Upper lobe of left lung (tissue), 6 donors: ENCODE measurements around the gene RMDN2. TPM values are rescaled to one million over a fixed set of nuclear protein-coding genes. Genes with fewer than 3 reads are reported as not detected.
A peak's percentile ranks its signal among the peaks of the same experiment; 100 is the strongest.

ENCODE experiments used
- ATAC-seq, 2 donors: fragments of 200-7000 bp; cut with Tn5 transposase; one replicate each; pipeline ENCODE4 v1.9.1; 2022; ENCODE audit warnings: mild to moderate bottlenecking in 2 of 2, moderate library complexity in 2 of 2; ENCODE audit not compliant: low FRiP score in 2 of 2
- DNase-seq, 2 donors: peaks; one replicate each; pipeline ENCODE4 v3.0.0-alpha.2; 2019 to 2020
- H3K27ac ChIP-seq, 4 donors: fragments of 200-600 bp; sonication (generic); one replicate each; pipeline ENCODE4 v1.5.1; 2016 to 2019
- H3K27me3 ChIP-seq, 4 donors: fragments of 200-600 bp; sonication (generic); one replicate each; pipeline ENCODE4 v1.5.1; 2017 to 2019
- H3K36me3 ChIP-seq, 4 donors: fragments of 200-600 bp; sonication (generic); one replicate each; pipeline ENCODE4 v1.5.1; 2016 to 2019
- H3K4me1 ChIP-seq, 4 donors: fragments of 200-600 bp; sonication (generic); one replicate each; pipeline ENCODE4 v1.5.1; 2018 to 2019
- H3K4me3 ChIP-seq, 4 donors: fragments of 200-600 bp; sonication (generic); one replicate each; pipeline ENCODE4 v1.5.1; 2017 to 2019; ENCODE audit warnings: mild to moderate bottlenecking in 2 of 4, moderate library complexity in 1 of 4
- H3K9me3 ChIP-seq, 4 donors: fragments of 200-600 bp; sonication (generic); one replicate each; pipeline ENCODE4 v1.5.1; 2018 to 2019
- CTCF ChIP-seq, 6 experiments: fragments of 450-650 bp in 4 of 6; fragments of 200-600 bp in 2 of 6; sonication (generic) in 2 of 6; IDR thresholded peaks; one replicate each; pipeline ENCODE4 v1.5.1; 2016 to 2019; ENCODE audit warnings: antibody characterized with exemption in 6 of 6
- EP300 ChIP-seq, 4 donors: sonication (generic); formaldehyde crosslinking; IDR thresholded peaks; one replicate each; pipeline ENCODE4 v1.5.1; 2017; ENCODE audit warnings: antibody characterized with exemption in 4 of 4, control low read depth in 2 of 4
- POLR2A ChIP-seq, 4 donors: fragments of 450-650 bp; IDR thresholded peaks; one replicate each; pipeline ENCODE4 v1.5.1; 2016 to 2017; ENCODE audit warnings: antibody characterized with exemption in 4 of 4, mild to moderate bottlenecking in 2 of 4
- POLR2AphosphoS5 ChIP-seq, 2 donors: sonication (generic); formaldehyde crosslinking; IDR thresholded peaks; one replicate each; pipeline ENCODE4 v1.5.1; 2017; ENCODE audit warnings: antibody characterized with exemption in 2 of 2
- WGBS, 2 donors: methylation state at CpG; one replicate each; pipeline ENCODE4 v1.1.5; 2017 to 2018; 5-methylcytosine and 5-hydroxymethylcytosine counted together
- total RNA-seq, 6 donors: library from RNA; depleted of rRNA in 4 of 6; stranded (reverse); fragments of >200 nt in 4 of 6; gene quantifications; one replicate each; pipeline versions ENCODE4 v1.1.0 to v1.2.1, GENCODE V29; 2016 to 2021
- donor health status: DM: no; HTN: no; CAD: no; lungs with moderate emphysema.
- donor health status: DM: no; HTN: yes; CAD: no; lungs with severe emphysema.

The RMDN2 gene
- total RNA-seq, result 10 to 100 TPM in 5 of 6 donors, 1 to 10 TPM in 1; 9.3 to 31.9 (median 17.0) TPM

- Histone ChIP-seq H3K9me3 (no peaks in the 10 kb centered on the region), H3K36me3 (no peaks in the 10 kb centered on the region), H3K4me1 (peaks cover 16 to 26% (median 23%) of the 10 kb centered on the region in 4 donors), H3K4me3 (peak within 1 kb of the TSS; percentile 61 to 82 (median 74)), H3K27me3 (no peaks in the 10 kb centered on the region), H3K27ac (peak within 1 kb of the TSS; percentile 86 to 97 (median 94))
- peak; percentile 97 to 98 for ATAC-seq
- 0 to 1% methylated on average over 15 to 35 of the region's 79 CpGs for WGBS, 2 donors
- DNase-seq, result peak; percentile 94 to 97
- peak; percentile 80 to 84 for TF ChIP-seq POLR2AphosphoS5 (IDR thresholded peaks at IDR 0.05)
- peak in 3 of 4 donors; percentile 72 to 94 (median 80) for TF ChIP-seq POLR2A (IDR thresholded peaks at IDR 0.05)
- peak in 2 of 4 donors; percentile 14 to 28 for TF ChIP-seq EP300 (IDR thresholded peaks at IDR 0.05)
- TF ChIP-seq CTCF (IDR thresholded peaks at IDR 0.05), result peak in 4 of 6 experiments; percentile 2 to 46 (median 32)
Observed at GRCh38 chr2:37925063-37925897, at the start of gene RMDN2. TSS of gene RMDN2 (plus strand) at chr2:37925287. CDS start at chr2:37929278, 3,991 bp downstream.

GRCh38 chr2:37875403-37875906 is 49.6 kb upstream of the RMDN2 start:
- no peaks in the 10 kb centered on the region for H3K36me3 ChIP-seq
- TF ChIP-seq POLR2AphosphoS5 (IDR thresholded peaks at IDR 0.05) (no peak), POLR2A (IDR thresholded peaks at IDR 0.05) (no peak), CTCF (IDR thresholded peaks at IDR 0.05) (no peak), EP300 (IDR thresholded peaks at IDR 0.05) (no peak)
- no peak for ATAC-seq
- H3K4me1 ChIP-seq, result peaks cover 0 to 6% (median 1%) of the 10 kb centered on the region in 4 donors
- no peaks in the 10 kb centered on the region for H3K9me3 ChIP-seq
- no peak overlapping the region for H3K4me3 ChIP-seq
- peak overlapping the region in 3 of 4 donors; percentile 46 to 52 (median 49) for H3K27ac ChIP-seq
- WGBS, 2 donors, result 39 to 53% methylated on average over 15 of the region's 15 CpGs
- H3K27me3 ChIP-seq, result no peaks in the 10 kb centered on the region
- DNase-seq, result no peak

- Histone ChIP-seq H3K36me3 (no peaks in the 10 kb centered on the region), H3K4me1 (peaks cover 0 to 6% (median 1%) of the 10 kb centered on the region in 4 donors), H3K27me3 (no peaks in the 10 kb centered on the region), H3K9me3 (no peaks in the 10 kb centered on the region), H3K4me3 (no peak overlapping the region), H3K27ac (peak overlapping the region in 2 of 4 donors; percentile 49 to 52)
- DNase-seq (no peak), ATAC-seq (no peak)
- WGBS, 2 donors, result 78 to 83% methylated on average over 9 of the region's 9 CpGs
- TF ChIP-seq POLR2A (IDR thresholded peaks at IDR 0.05) (no peak), POLR2AphosphoS5 (IDR thresholded peaks at IDR 0.05) (no peak), CTCF (IDR thresholded peaks at IDR 0.05) (no peak), EP300 (IDR thresholded peaks at IDR 0.05) (no peak)
Observed at GRCh38 chr2:37876227-37876626, 48.9 kb upstream of the RMDN2 start.

GRCh38 chr2:37877457-37878315 is 47.4 kb upstream of the RMDN2 start:
- ATAC-seq (peak; percentile 64 to 86), DNase-seq (no peak)
- peaks cover 0 to 6% (median 1%) of the 10 kb centered on the region in 4 donors for H3K4me1 ChIP-seq
- no peaks in the 10 kb centered on the region for H3K36me3 ChIP-seq
- H3K9me3 ChIP-seq, result no peaks in the 10 kb centered on the region
- no peaks in the 10 kb centered on the region for H3K27me3 ChIP-seq
- H3K4me3 ChIP-seq, result no peak overlapping the region
- TF ChIP-seq CTCF (IDR thresholded peaks at IDR 0.05) (peak; percentile 62 to 82 (median 72)), POLR2AphosphoS5 (IDR thresholded peaks at IDR 0.05) (no peak), EP300 (IDR thresholded peaks at IDR 0.05) (no peak), POLR2A (IDR thresholded peaks at IDR 0.05) (no peak)
- 28 to 29% methylated on average over 12 of the region's 12 CpGs for WGBS, 2 donors
- no peak overlapping the region for H3K27ac ChIP-seq
